Left ventricle myocardium inferior (tissue), 1 donor: ENCODE data around the gene CDK7. TPM values are rescaled to one million over a fixed set of nuclear protein-coding genes. Genes with fewer than 3 reads are reported as not detected.

Experiments
- DNase-seq: peaks from one replicate; pipeline ENCODE4 v3.0.0-alpha.2; 2020
- H3K27ac ChIP-seq: fragments of 200-600 bp; replicated peaks from 2 replicates; pipeline ENCODE4 v1.8.0; 2021
- H3K27me3 ChIP-seq: fragments of 200-600 bp; 2 replicates; pipeline ENCODE4 v1.8.0; 2021; ENCODE audit warnings: low read depth
- H3K36me3 ChIP-seq: fragments of 200-600 bp; 2 replicates; pipeline ENCODE4 v1.8.0; 2021
- H3K4me1 ChIP-seq: fragments of 200-600 bp; 2 replicates; pipeline ENCODE4 v1.8.0; 2021
- H3K4me3 ChIP-seq: fragments of 200-600 bp; 2 replicates; pipeline ENCODE4 v1.8.0; 2021; ENCODE audit warnings: mild to moderate bottlenecking, moderate library complexity
- H3K9me3 ChIP-seq: fragments of 200-600 bp; replicated peaks from 2 replicates; pipeline ENCODE4 v1.8.0; 2021
- CTCF ChIP-seq: fragments of 200-600 bp; IDR thresholded peaks from 2 replicates; pipeline ENCODE4 v1.8.0; 2021; ENCODE audit warnings: antibody characterized with exemption, mild to moderate bottlenecking, borderline replicate concordance
- intact Hi-C: fragments of 100-400 bp; cut with micrococcal nuclease; formaldehyde crosslinking; loops from one replicate; pipeline ENCODE4 v1.11.0; 2022
- total RNA-seq: library from RNA; stranded (reverse); fragmentation: NEBNext Ultra II Directional; extraction: Animal tissue kit (Norgen Biotek cat#: 25700); gene quantifications from one replicate; pipeline ENCODE4 v1.2.1, GENCODE V29; 2021
- donor health status: DM: no; HTN: yes; CAD: no; lungs with severe emphysema.

CDK7 gene
- total RNA-seq, 1 donor from 2014 or later = 10.5 TPM

DNA sequence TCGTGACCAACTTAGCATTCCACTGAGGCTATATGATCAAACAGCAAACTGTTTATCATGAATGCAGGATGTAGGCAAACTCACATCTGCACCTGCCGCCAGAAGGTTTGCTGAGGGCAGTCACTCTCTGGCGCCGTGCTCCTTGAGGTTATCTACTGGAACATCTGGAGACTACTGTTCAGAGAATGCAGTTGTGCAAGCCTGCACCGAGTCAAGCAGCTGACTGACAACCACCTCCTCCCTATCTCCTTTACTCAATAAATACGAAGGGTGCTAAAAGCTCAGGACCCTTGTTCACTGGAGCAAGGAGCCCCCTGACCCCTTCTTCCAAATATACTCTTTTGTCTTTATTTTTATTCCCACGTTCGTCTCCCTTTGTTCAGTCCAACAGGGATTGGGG is 70.8 kb downstream of the CDK7 start:
- Histone ChIP-seq H3K36me3 (peaks cover 27% of the 10 kb centered on the region), H3K4me3 (no peak overlapping the region), H3K27ac (no peak overlapping the region), H3K4me1 (no peaks in the 10 kb centered on the region), H3K9me3 (no peaks in the 10 kb centered on the region), H3K27me3 (no peaks in the 10 kb centered on the region)
- TF ChIP-seq CTCF = no peak
- intact Hi-C loops = no loop called here
- DNase-seq = no peak

- H3K4me3 ChIP-seq = no peak overlapping the region
- peaks cover 29% of the 10 kb centered on the region for H3K36me3 ChIP-seq
- intact Hi-C loops = no loop called here
- no peak overlapping the region for H3K27ac ChIP-seq
- no peak for DNase-seq
- no peaks in the 10 kb centered on the region for H3K27me3 ChIP-seq
- no peaks in the 10 kb centered on the region for H3K9me3 ChIP-seq
- TF ChIP-seq CTCF = no peak
- no peaks in the 10 kb centered on the region for H3K4me1 ChIP-seq
Measured at GRCh38 chr5:69308046-69308553, 73.4 kb downstream of the CDK7 start.

GRCh38 chr5:69309380-69309779 is 74.7 kb downstream of the CDK7 start:
- Histone ChIP-seq H3K4me1 (no peaks in the 10 kb centered on the region), H3K4me3 (no peak overlapping the region), H3K27me3 (no peaks in the 10 kb centered on the region), H3K36me3 (peaks cover 36% of the 10 kb centered on the region), H3K27ac (no peak overlapping the region), H3K9me3 (no peaks in the 10 kb centered on the region)
- intact Hi-C loops = no loop called here
- TF ChIP-seq CTCF = no peak
- DNase-seq = no peak

GRCh38 chr5:69312459-69313160 is 77.9 kb downstream of the CDK7 start:
- TF ChIP-seq CTCF = no peak
- DNase-seq = no peak
- H3K27me3 ChIP-seq = no peaks in the 10 kb centered on the region
- H3K4me3 ChIP-seq = no peak overlapping the region
- no peaks in the 10 kb centered on the region for H3K9me3 ChIP-seq
- intact Hi-C loops = no loop called here
- H3K27ac ChIP-seq = no peak overlapping the region
- H3K4me1 ChIP-seq = no peaks in the 10 kb centered on the region
- peaks cover 32% of the 10 kb centered on the region for H3K36me3 ChIP-seq

- H3K4me1 ChIP-seq = no peaks in the 10 kb centered on the region
- H3K27me3 ChIP-seq = no peaks in the 10 kb centered on the region
- peaks cover 32% of the 10 kb centered on the region for H3K36me3 ChIP-seq
- no peak for TF ChIP-seq CTCF
- no peaks in the 10 kb centered on the region for H3K9me3 ChIP-seq
- no peak overlapping the region for H3K27ac ChIP-seq
- intact Hi-C loops = no loop called here
- H3K4me3 ChIP-seq = no peak overlapping the region
- DNase-seq = no peak
Measured at GRCh38 chr5:69313428-69313827, 78.7 kb downstream of the CDK7 start.
